WI38 (cell line): Measurements from ENCODE around the gene MORN2.
A peak's percentile ranks its signal among the peaks of the same experiment; 100 is the strongest.
"Not testable (repeated sequence)": the region's sequence is repeated elsewhere in the genome, so short reads cannot be mapped to it uniquely, and the experiment has no call there.

ENCODE experiments used
- H3K4me3 ChIP-seq: 2 replicates; pipeline ENCODE4 v1.5.1; 2011; ENCODE audit warnings: low read depth, mild to moderate bottlenecking, control low read depth, low read length
- CTCF ChIP-seq: IDR thresholded peaks from 2 replicates; pipeline ENCODE4 v1.5.1; 2012; ENCODE audit warnings: low read depth, mild to moderate bottlenecking, control low read depth, low read length

MORN2 gene

GRCh38 chr2:38875576-38876367 is at the start of gene MORN2, which contains the start of gene DHX57:
Gene MORN2 (plus strand): TSS chr2:38875976.
Gene DHX57 (minus strand): TSS chr2:38875934. CDS start chr2:38868405, 7,529 bp downstream.
- TF ChIP-seq CTCF: no peak

GRCh38 chr2:38827539-38828145 is 48.1 kb upstream of the MORN2 start:
- H3K4me3 ChIP-seq: not testable (repeated sequence)

More at GRCh38 chr2:38875576-38876367, at the start of gene MORN2, which contains the start of gene DHX57:
- H3K4me3 ChIP-seq: peak within 1 kb of the TSS; percentile 77

- H3K4me3 ChIP-seq: no peak overlapping the region
These were observed 47.3 kb upstream of the MORN2 start for GRCh38 chr2:38828460-38828859.

GRCh38 chr2:38829971-38830370 is 45.8 kb upstream of the MORN2 start:
- no peak overlapping the region for H3K4me3 ChIP-seq
- no peak for TF ChIP-seq CTCF

More at GRCh38 chr2:38828460-38828859, 47.3 kb upstream of the MORN2 start:
- TF ChIP-seq CTCF: no peak

- H3K4me3 ChIP-seq: no peak overlapping the region
- no peak for TF ChIP-seq CTCF
These were observed 45.1 kb upstream of the MORN2 start for GRCh38 chr2:38830526-38831159.

GRCh38 chr2:38835015-38835601 is 40.7 kb upstream of the MORN2 start:
- TF ChIP-seq CTCF: no peak
- no peak overlapping the region for H3K4me3 ChIP-seq

GRCh38 chr2:38835990-38836389 is 39.8 kb upstream of the MORN2 start:
- no peak overlapping the region for H3K4me3 ChIP-seq
- no peak for TF ChIP-seq CTCF
